OCI-LY7 (cell line): Measurements from ENCODE around the gene CAMP.

Experiments
- CTCF ChIP-seq: fragments of 200-600 bp; sonication (generic); conservative IDR thresholded peaks from 2 replicates; pipeline ENCODE4 v1.5.1; 2014; ENCODE audit warnings: mild to moderate bottlenecking, antibody characterized with exemption, low read length, moderate library complexity, mixed read lengths
- EZH2phosphoT487 ChIP-seq: fragments of 200-600 bp; sonication (generic); IDR thresholded peaks from 2 replicates; pipeline ENCODE4 v1.6.1; 2018; ENCODE audit warnings: low read depth, borderline replicate concordance, mild to moderate bottlenecking, mixed run types, antibody characterized with exemption, low read length, moderate library complexity, mixed read lengths

GRCh38 chr3:48199117-48199516, 24.2 kb upstream of the CAMP start:
- no peak for TF ChIP-seq CTCF
- TF ChIP-seq EZH2phosphoT487 = no peak
